A673 (cell line): Measurements from ENCODE around the gene GALNTL6. TPM values are rescaled to one million over a fixed set of nuclear protein-coding genes. Genes with fewer than 3 reads are reported as not detected.
"Not testable (repeated sequence)": the region's sequence is repeated elsewhere in the genome, so short reads cannot be mapped to it uniquely, and the experiment has no call there.

Experiments
- BruUV-seq: library from RNA; stranded (reverse); fragments of 400-500 nt; replicated peaks from 2 replicates; lab custom pipeline; 2021; lab: Mats Ljungman, UMichigan
- CTCF ChIA-PET: fragments of 300-600 bp; sonication (Branson Sonifier 250); formaldehyde crosslinking; loops from one replicate; lab custom pipeline; 2022; ENCODE audit warnings: antibody characterized with exemption; lab: Charles Lee
- POLR2A ChIA-PET: fragments of 300-600 bp; sonication (Branson Sonifier 250); formaldehyde crosslinking; loops from one replicate; lab custom pipeline; 2022; ENCODE audit warnings: antibody characterized with exemption; ENCODE audit not compliant: low non-redundant PET; lab: Charles Lee
- DNase-seq: peaks from one replicate; pipeline ENCODE4 v3.0.0-alpha.2; 2015; ENCODE audit warnings: low spot score
- H3K27ac ChIP-seq: fragments of 200-600 bp; sonication (generic); 2 replicates; pipeline ENCODE4 v1.5.1; 2016; ENCODE audit warnings: mixed run types, low read depth, mild to moderate bottlenecking, mixed read lengths, antibody characterized with exemption, low read length; ENCODE audit not compliant: poor library complexity, severe bottlenecking
- H3K27me3 ChIP-seq: fragments of 200-600 bp; sonication (generic); replicated peaks from 2 replicates; pipeline ENCODE4 v1.6.1; 2017; ENCODE audit warnings: mixed run types, low read depth, mild to moderate bottlenecking, mixed read lengths, antibody characterized with exemption, low read length; ENCODE audit not compliant: insufficient read depth, poor library complexity
- H3K36me3 ChIP-seq: fragments of 200-600 bp; sonication (generic); 2 replicates; pipeline ENCODE4 v1.6.1; 2016; ENCODE audit warnings: mixed run types, mild to moderate bottlenecking, mixed read lengths, antibody characterized with exemption, low read length; ENCODE audit not compliant: insufficient read depth, poor library complexity, severe bottlenecking
- H3K4me1 ChIP-seq: fragments of 200-600 bp; sonication (generic); 2 replicates; pipeline ENCODE4 v1.6.1; 2017; ENCODE audit warnings: mixed run types, mild to moderate bottlenecking, mixed read lengths, antibody characterized with exemption, low read length; ENCODE audit not compliant: insufficient read depth, poor library complexity, severe bottlenecking
- H3K4me3 ChIP-seq: fragments of 200-600 bp; sonication (generic); 2 replicates; pipeline ENCODE4 v1.5.1; 2016; ENCODE audit warnings: low read depth, mixed run types, mild to moderate bottlenecking, mixed read lengths, low read length; ENCODE audit not compliant: poor library complexity, severe bottlenecking
- H3K9me3 ChIP-seq: fragments of 200-600 bp; sonication (generic); 2 replicates; pipeline ENCODE4 v1.6.1; 2016; ENCODE audit warnings: mixed run types, low read depth, mild to moderate bottlenecking, mixed read lengths, antibody characterized with exemption, low read length; ENCODE audit not compliant: poor library complexity, severe bottlenecking
- CTCF ChIP-seq: fragments of 300-800, 200-600 bp; sonication (generic); conservative IDR thresholded peaks from 2 replicates; pipeline ENCODE4 v1.5.1; 2017; ENCODE audit warnings: low read depth, mild to moderate bottlenecking, antibody characterized with exemption, low read length, moderate library complexity, mixed read lengths
- EZH2 ChIP-seq: fragments of 200-600 bp; sonication (generic); IDR thresholded peaks from 2 replicates; pipeline ENCODE4 v1.6.1; 2017; ENCODE audit warnings: borderline replicate concordance, low read depth, mild to moderate bottlenecking, mixed read lengths, antibody characterized with exemption, low read length; ENCODE audit not compliant: poor library complexity, severe bottlenecking
- intact Hi-C: fragments of 100-400 bp; cut with micrococcal nuclease; formaldehyde crosslinking; loops from one replicate; pipeline ENCODE4 v1.10.0; 2022; ENCODE audit not compliant: unreplicated experiment
- total RNA-seq: library from RNA; stranded (reverse); gene quantifications from 2 replicates; pipeline ENCODE4 v1.2.3, GENCODE V29; 2021

Gene GALNTL6
- total RNA-seq, 1 experiment from 2014 or later, result 0.30 TPM

- TF ChIP-seq CTCF (no peak), EZH2 (no peak)
- H3K9me3 ChIP-seq, result no peaks in the 10 kb centered on the region
- no peak overlapping the region for H3K4me3 ChIP-seq
- ChIA-PET CTCF (no interaction called here), POLR2A (no interaction called here)
- no peaks in the 10 kb centered on the region for H3K36me3 ChIP-seq
- intact Hi-C loops, result no loop called here
- DNase-seq, result no peak
- no peak overlapping the region for H3K27ac ChIP-seq
- no TSS peak for BruUV-seq
- no peaks in the 10 kb centered on the region for H3K4me1 ChIP-seq
- no peaks in the 10 kb centered on the region for H3K27me3 ChIP-seq
These were observed 912.8 kb downstream of the GALNTL6 start for GRCh38 chr4:172726001-172726423.

- no peaks in the 10 kb centered on the region for H3K36me3 ChIP-seq
- BruUV-seq, result no TSS peak
- TF ChIP-seq CTCF (no peak), EZH2 (no peak)
- DNase-seq, result no peak
- no peak overlapping the region for H3K4me3 ChIP-seq
- no peaks in the 10 kb centered on the region for H3K4me1 ChIP-seq
- intact Hi-C loops, result no loop called here
- ChIA-PET POLR2A (no interaction called here), CTCF (no interaction called here)
- H3K27me3 ChIP-seq, result no peaks in the 10 kb centered on the region
- no peak overlapping the region for H3K27ac ChIP-seq
- H3K9me3 ChIP-seq, result no peaks in the 10 kb centered on the region
These were observed 914.4 kb downstream of the GALNTL6 start for GRCh38 chr4:172727631-172728030.

GRCh38 chr4:172733645-172734044 is 920.4 kb downstream of the GALNTL6 start:
- BruUV-seq, H3K27ac ChIP-seq, POLR2A ChIA-PET, CTCF ChIA-PET, H3K4me3 ChIP-seq, H3K4me1 ChIP-seq, intact Hi-C loops, H3K9me3 ChIP-seq, H3K36me3 ChIP-seq, H3K27me3 ChIP-seq, DNase-seq: not testable (repeated sequence)

- ChIA-PET CTCF (no interaction called here), POLR2A (no interaction called here)
- Histone ChIP-seq H3K27ac (no peak overlapping the region), H3K36me3 (no peaks in the 10 kb centered on the region), H3K4me3 (no peak overlapping the region), H3K9me3 (peaks cover 5% of the 10 kb centered on the region), H3K4me1 (no peaks in the 10 kb centered on the region), H3K27me3 (no peaks in the 10 kb centered on the region)
- no TSS peak for BruUV-seq
- no peak for DNase-seq
- intact Hi-C loops, result no loop called here
- TF ChIP-seq EZH2 (no peak), CTCF (no peak)
These were observed 921.4 kb downstream of the GALNTL6 start for GRCh38 chr4:172734555-172734954.
